IPS-18c (cell line): ENCODE data around the gene GPR84.
"Not testable (repeated sequence)": the region's sequence is repeated elsewhere in the genome, so short reads cannot be mapped to it uniquely, and the experiment has no call there.

Experiments used
- H3K4me3 ChIP-seq: 2 replicates; pipeline ENCODE4 v1.7.0; 2013; ENCODE audit warnings: low read depth, mild to moderate bottlenecking, low read length, moderate library complexity; ENCODE audit not compliant: insufficient read depth
- H3K9me3 ChIP-seq: one replicate; pipeline ENCODE4 v1.6.1; 2013; ENCODE audit warnings: mild to moderate bottlenecking, low read length, moderate library complexity; ENCODE audit not compliant: control insufficient read depth, insufficient read depth

The GPR84 gene

GRCh38 chr12:54363618-54364017 is 668 bp downstream of the GPR84 start:
- Histone ChIP-seq H3K4me3 (no peak overlapping the region), H3K9me3 (no peaks in the 10 kb centered on the region)

GRCh38 chr12:54363047-54363446 is 1.2 kb downstream of the GPR84 start:
- Histone ChIP-seq H3K9me3 (no peaks in the 10 kb centered on the region), H3K4me3 (no peak overlapping the region)

- Histone ChIP-seq H3K4me3 (no peak overlapping the region), H3K9me3 (no peaks in the 10 kb centered on the region)
Measured at GRCh38 chr12:54360717-54361456, 3.4 kb downstream of the GPR84 start.

- Histone ChIP-seq H3K4me3 (peak overlapping the region; percentile 48), H3K9me3 (no peaks in the 10 kb centered on the region)
Measured at GRCh38 chr12:54359762-54360351, 4.4 kb downstream of the GPR84 start.

- Histone ChIP-seq H3K4me3 (peak overlapping the region; percentile 86), H3K9me3 (no peaks in the 10 kb centered on the region)
Measured at GRCh38 chr12:54358945-54359761, 5.1 kb downstream of the GPR84 start.

DNA sequence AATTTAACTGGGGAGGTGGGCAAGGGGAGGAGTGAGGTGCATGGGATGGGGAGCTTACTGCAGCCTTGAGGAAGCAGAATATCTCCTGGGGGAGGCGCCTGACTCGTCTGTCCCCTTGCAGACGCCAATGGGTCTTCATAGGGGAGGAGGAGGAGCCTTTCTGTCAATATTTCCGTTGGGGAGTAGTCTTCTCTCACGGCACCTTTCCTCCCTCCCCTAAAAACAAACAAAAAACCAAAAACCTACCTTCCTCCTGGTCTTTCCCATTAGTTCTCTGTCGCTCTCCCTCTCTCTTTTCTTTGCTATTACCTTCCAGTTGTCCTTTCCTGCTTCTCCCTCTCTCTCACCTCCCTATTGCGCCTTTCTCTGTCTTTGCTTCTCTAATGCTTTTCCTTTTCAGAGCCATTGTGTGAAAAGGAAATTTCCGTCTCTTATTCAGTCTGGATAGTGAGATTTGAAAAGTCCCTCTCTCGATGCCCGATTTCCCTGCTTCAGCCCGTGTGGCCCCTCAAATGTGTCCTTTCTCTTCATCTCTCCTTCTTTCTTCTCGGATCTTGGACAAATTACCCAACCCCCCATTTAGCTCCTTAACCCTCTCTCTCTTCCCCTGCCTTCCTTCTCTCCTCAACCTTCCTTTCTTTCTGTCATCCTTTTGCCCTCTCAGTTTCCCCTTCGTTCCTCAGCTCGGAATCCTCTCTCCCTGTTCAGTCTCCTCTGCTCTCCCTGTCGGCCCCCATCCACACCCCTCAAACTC is 5.9 kb downstream of the GPR84 start:
- Histone ChIP-seq H3K9me3 (no peaks in the 10 kb centered on the region), H3K4me3 (peak overlapping the region; percentile 86)

DNA sequence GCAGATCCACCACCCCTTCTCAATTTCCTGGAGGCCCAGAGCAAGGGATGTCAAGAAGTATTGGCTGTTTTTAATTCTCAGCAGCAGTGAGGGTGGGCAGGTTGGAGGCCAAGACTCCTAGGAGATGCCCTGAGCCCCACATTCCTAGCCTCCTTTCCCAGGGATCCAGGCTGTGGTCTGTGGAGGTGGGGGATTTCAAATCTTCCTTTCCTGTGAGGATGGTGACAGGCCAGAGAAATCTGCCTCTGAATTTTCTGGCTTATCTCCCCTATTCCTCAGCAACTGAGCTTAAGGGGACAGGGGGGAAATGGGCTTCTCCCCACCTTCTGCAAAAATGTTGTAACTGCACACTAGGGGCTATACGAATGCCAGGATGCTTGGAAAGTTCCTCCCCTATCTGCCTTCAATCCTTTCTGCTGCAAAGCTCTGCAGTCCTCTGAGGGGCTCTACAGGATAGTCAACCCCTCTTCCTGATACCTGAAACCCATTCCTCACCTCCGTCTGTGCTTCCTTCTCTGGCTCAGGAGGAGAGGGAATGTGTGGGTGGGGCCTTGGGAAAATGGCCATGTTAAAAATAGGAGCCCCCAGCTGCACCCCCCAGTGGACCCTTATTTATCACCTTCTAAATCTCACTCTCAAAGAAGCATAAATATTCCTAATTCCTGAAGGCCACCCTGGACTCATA is 6.6 kb downstream of the GPR84 start:
- Histone ChIP-seq H3K4me3 (peak overlapping the region; percentile 20), H3K9me3 (no peaks in the 10 kb centered on the region)

GRCh38 chr12:54356951-54357356 is 7.3 kb downstream of the GPR84 start:
- H3K4me3 ChIP-seq = peak overlapping the region; percentile 20; the same call in 1 of the 2 replicates

DNA sequence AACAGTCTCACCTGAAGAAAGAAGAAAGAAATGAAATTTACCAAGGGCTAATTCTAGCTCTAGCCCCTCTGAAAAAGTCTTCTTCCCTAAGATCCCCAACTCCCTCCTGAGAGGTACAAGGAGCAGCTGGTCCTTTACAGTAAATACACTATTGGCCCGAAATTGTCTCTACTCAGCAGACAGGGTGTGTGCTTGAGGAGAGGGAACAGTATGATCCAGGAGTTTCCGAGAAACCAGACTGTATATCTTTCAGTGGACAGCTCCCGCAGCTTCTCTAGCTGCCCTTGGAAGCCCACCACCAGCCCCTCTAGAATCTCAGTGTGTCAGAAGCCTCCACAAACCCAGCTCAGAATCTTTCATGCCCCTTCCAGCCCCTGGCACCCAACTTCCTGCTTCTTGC is 8.1 kb downstream of the GPR84 start:
- Histone ChIP-seq H3K9me3 (no peaks in the 10 kb centered on the region), H3K4me3 (no peak overlapping the region)

More at GRCh38 chr12:54356951-54357356, 7.3 kb downstream of the GPR84 start:
- no peaks in the 10 kb centered on the region for H3K9me3 ChIP-seq

DNA sequence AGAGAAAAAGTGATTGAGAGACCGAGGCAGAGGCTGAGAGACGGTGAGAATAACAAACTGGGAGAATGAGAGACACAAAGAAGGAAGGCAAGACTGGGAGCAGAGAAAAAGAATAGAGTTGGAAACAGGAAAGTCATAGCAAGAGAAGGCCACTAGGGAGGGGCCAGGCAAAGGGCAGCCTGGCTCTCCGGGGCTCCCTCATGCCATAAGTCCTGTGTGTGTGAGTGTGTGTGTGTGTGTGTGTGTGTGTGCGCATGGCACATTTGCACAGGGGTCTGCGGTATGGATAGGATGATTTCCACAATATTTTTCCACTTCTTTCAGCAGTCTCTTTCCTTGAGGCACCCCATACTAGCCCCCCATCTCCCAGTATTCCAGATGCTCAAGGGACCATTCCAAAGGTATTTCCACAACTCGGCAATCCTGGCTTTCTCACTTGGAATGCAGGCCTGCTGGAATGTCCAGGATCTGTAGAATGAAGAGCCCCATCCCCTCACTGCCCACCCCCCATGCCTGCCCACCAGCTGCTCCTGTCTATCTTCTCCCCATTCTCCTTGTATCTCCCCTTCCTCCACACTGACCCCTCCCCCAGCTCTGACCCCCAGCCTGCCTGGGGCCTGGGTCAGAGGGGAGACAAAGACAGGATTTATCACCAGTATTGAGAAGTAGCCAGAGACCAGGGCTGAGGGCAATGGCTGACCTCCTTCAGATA is 9.0 kb downstream of the GPR84 start:
- Histone ChIP-seq H3K9me3 (no peaks in the 10 kb centered on the region), H3K4me3 (no peak overlapping the region)

DNA sequence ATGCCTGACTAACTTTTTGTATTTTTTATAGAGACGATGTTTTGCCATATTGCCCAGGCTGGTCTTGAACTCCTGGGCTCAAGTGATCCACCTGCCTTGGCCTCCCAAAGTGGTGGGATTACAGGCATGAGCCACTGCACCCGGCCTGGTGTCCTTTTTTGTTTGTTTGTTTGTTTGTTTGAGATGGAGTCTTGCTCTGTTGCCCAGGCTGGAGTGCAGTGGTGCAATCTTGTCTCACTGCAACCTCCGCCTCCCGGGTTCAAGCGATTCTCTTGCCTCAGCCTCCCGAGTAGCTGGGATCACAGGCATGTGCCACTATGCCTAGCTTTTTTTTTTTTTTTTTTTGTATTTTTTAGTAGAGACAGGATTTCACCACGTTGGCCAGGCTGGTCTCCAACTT is 10.0 kb downstream of the GPR84 start:
- not testable (repeated sequence) for H3K4me3 ChIP-seq, H3K9me3 ChIP-seq

GRCh38 chr12:54352891-54353874 is 11.1 kb downstream of the GPR84 start:
- peak overlapping the region; percentile 52; the same call in 1 of the 2 replicates for H3K4me3 ChIP-seq

DNA sequence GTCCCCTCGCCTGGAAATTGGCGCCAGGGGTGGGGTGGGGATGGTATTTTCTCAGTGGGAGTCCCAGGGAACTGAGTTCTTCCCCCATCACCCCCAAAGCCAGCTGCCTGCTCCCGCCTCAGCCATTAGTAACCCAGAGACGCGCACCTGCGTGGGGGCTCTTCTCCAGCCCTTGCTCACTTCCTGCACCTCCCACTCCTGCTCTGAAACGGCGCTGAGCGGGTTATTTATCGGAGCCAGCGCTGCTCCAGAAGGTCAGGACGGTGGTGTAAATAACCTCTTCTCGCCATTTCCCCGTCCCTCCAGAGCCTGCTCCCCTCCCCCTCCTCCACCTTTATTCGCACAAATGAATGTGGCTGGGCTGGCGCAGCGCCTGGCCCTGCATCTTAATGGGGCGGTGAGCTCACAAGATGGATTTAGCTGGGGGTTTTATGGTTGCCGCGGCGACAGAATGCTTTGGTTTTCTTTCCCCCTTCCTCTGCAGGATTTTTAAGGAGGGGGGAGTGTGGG is 12.2 kb downstream of the GPR84 start:
- peak overlapping the region; percentile 52 for H3K4me3 ChIP-seq
- no peaks in the 10 kb centered on the region for H3K9me3 ChIP-seq

More at GRCh38 chr12:54352891-54353874, 11.1 kb downstream of the GPR84 start:
- no peaks in the 10 kb centered on the region for H3K9me3 ChIP-seq

DNA sequence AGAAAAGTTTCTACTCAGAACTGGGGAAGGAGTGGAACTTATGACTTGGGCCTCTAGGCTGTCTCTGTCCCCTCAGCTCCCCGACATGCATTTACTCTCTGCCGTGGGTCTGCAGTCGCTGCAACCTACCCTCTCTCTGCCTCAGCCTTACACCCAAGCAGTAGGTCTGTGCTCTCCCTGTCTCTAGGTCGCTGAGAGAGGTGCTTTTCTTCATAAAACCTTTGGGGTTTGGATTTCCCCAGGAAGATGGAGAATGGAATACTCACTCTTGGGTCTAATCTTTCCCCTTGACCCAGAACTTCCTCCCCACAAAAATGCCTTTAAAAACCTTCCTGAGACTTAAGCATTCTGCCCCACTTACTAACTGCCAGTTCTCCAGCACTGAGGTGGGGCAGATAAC is 12.9 kb downstream of the GPR84 start:
- Histone ChIP-seq H3K4me3 (no peak overlapping the region; the same call in 1 of the 2 replicates), H3K9me3 (no peaks in the 10 kb centered on the region)

GRCh38 chr12:54350743-54351142 is 13.5 kb downstream of the GPR84 start:
- H3K4me3 ChIP-seq = no peak overlapping the region
- no peaks in the 10 kb centered on the region for H3K9me3 ChIP-seq
